A549 (cell line): ENCODE measurements around the gene HS6ST3. TPM values are rescaled to one million over a fixed set of nuclear protein-coding genes. Genes with fewer than 3 reads are reported as not detected.

Experiments
- ATAC-seq, 2 experiments: fragments of 200-7000 bp in 1 of 2; fragments of >200 bp in 1 of 2; cut with Nextera tagmentation in 1 of 2; cut with Tn5 transposase in 1 of 2; 3 replicates each; pipeline versions ENCODE4 v1.8.0 to v1.9.1; 2018 to 2020; ENCODE audit warnings: mild to moderate bottlenecking in 1 of 2, moderate library complexity in 1 of 2
- CTCF ChIA-PET: fragments of 300-600 bp; sonication (Branson Sonifier 250); formaldehyde crosslinking; extraction: SDS; loops from one replicate; lab custom pipeline; 2021; ENCODE audit warnings: antibody characterized with exemption, inconsistent platforms; lab: Yijun Ruan, JAX
- POLR2A ChIA-PET: fragments of 350-600 bp; formaldehyde crosslinking; extraction: SDS; loops from one replicate; lab custom pipeline; 2021; ENCODE audit warnings: antibody characterized with exemption, inconsistent platforms; lab: Yijun Ruan, JAX
- DNase-seq, 2 experiments: peaks; one replicate each; pipeline versions ENCODE4 v3.0.0 to v3.0.0-alpha.2; 2011 to 2016; ENCODE audit warnings: low read depth in 1 of 2, low spot score in 1 of 2
- FAIRE-seq: peaks from 2 replicates; lab custom pipeline; 2011; peaks lifted over from hg19 to GRCh38; lab: Jason Lieb, UNC
- H3K27ac ChIP-seq, 2 experiments: fragments of >200 bp; sonication (Bioruptor Twin); formaldehyde crosslinking; 3 replicates each; pipeline ENCODE4 v1.5.1; 2016 to 2017
- H3K4me1 ChIP-seq: fragments of >200 bp; sonication (Bioruptor Twin); formaldehyde crosslinking; 3 replicates; pipeline ENCODE4 v1.6.1; 2016
- H3K4me2 ChIP-seq: fragments of >200 bp; sonication (Bioruptor Twin); formaldehyde crosslinking; 3 replicates; pipeline ENCODE4 v1.6.1; 2016
- H3K4me3 ChIP-seq: fragments of >200 bp; sonication (Bioruptor Twin); formaldehyde crosslinking; 3 replicates; pipeline ENCODE4 v1.5.1; 2016
- H3K9me3 ChIP-seq: fragments of >200 bp; sonication (Bioruptor Twin); formaldehyde crosslinking; 3 replicates; pipeline ENCODE4 v1.6.1; 2016
- CEBPB ChIP-seq, 2 experiments: fragments of >200 bp in 1 of 2; sonication (Bioruptor Twin) in 1 of 2; formaldehyde crosslinking in 1 of 2; IDR thresholded peaks; 2 replicates each; pipeline ENCODE4 v1.6.1; 2012 to 2016
- CHD2 ChIP-seq: fragments of 150-350 bp; IDR thresholded peaks from 2 replicates; pipeline ENCODE4 v1.6.1; 2014; ENCODE audit warnings: low read length; ENCODE audit not compliant: partially characterized antibody
- CHD4 ChIP-seq: fragments of 200-600 bp; sonication (generic); IDR thresholded peaks from 2 replicates; pipeline ENCODE4 v1.6.1; 2016; ENCODE audit warnings: antibody characterized with exemption, mild to moderate bottlenecking, borderline replicate concordance
- EHF ChIP-seq: fragments of 250-450 bp; sonication (Bioruptor Pico); IDR thresholded peaks from 2 replicates; pipeline ENCODE4 v1.5.0; 2020; ENCODE audit warnings: mild to moderate bottlenecking
- EHMT2 ChIP-seq: fragments of 200-600 bp; sonication (generic); IDR thresholded peaks from 2 replicates; pipeline ENCODE4 v1.6.1; 2016; ENCODE audit warnings: antibody characterized with exemption, low read depth, mild to moderate bottlenecking, moderate library complexity
- ELK1 ChIP-seq: fragments of 150-350 bp; IDR thresholded peaks from 2 replicates; pipeline ENCODE4 v1.6.1; 2014; ENCODE audit warnings: low read depth, mild to moderate bottlenecking, low read length
- EP300 ChIP-seq, 2 experiments: fragments of >200 bp; sonication (Bioruptor Twin); formaldehyde crosslinking; IDR thresholded peaks; 2 replicates in 1 of 2; 3 replicates in 1 of 2; pipeline ENCODE4 v1.6.1; 2016 to 2017
- FOXS1 ChIP-seq: fragments of 250-450 bp; sonication (Bioruptor Pico); IDR thresholded peaks from 2 replicates; pipeline ENCODE4 v1.5.0; 2020; ENCODE audit warnings: mild to moderate bottlenecking, moderate library complexity
- HDAC2 ChIP-seq: fragments of 200-600 bp; sonication (generic); IDR thresholded peaks from 2 replicates; pipeline ENCODE4 v1.6.1; 2016
- HOXB13 ChIP-seq: fragments of 250-450 bp; sonication (Bioruptor Pico); IDR thresholded peaks from 2 replicates; pipeline ENCODE4 v1.5.0; 2020; ENCODE audit warnings: low read depth, mild to moderate bottlenecking, moderate library complexity
- HOXB5 ChIP-seq: fragments of 250-450 bp; sonication (Bioruptor Pico); IDR thresholded peaks from 2 replicates; pipeline ENCODE4 v1.5.0; 2020; ENCODE audit warnings: mild to moderate bottlenecking, moderate library complexity
- KDM1A ChIP-seq: fragments of 200-600 bp; sonication (generic); IDR thresholded peaks from 2 replicates; pipeline ENCODE4 v1.6.1; 2016; ENCODE audit warnings: low read depth, mild to moderate bottlenecking
- MAFK ChIP-seq: fragments of 450-650 bp; IDR thresholded peaks from 2 replicates; pipeline ENCODE4 v1.6.1; 2014; ENCODE audit not compliant: partially characterized antibody
- MAZ ChIP-seq: fragments of 150-350 bp; IDR thresholded peaks from 2 replicates; pipeline ENCODE4 v1.6.1; 2014; ENCODE audit warnings: antibody characterized with exemption, low read depth, low read length, borderline replicate concordance
- MYC ChIP-seq: IDR thresholded peaks from 2 replicates; pipeline ENCODE4 v1.6.1; 2012; ENCODE audit warnings: mild to moderate bottlenecking, inconsistent platforms, low read length, improper control_type of control experiment, borderline replicate concordance
- PHF8 ChIP-seq: fragments of 200-600 bp; sonication (generic); IDR thresholded peaks from 2 replicates; pipeline ENCODE4 v1.6.1; 2016; ENCODE audit warnings: low read depth, mild to moderate bottlenecking, antibody characterized with exemption, moderate library complexity, borderline replicate concordance
- POLR2A ChIP-seq: IDR thresholded peaks from 2 replicates; pipeline ENCODE4 v1.6.1; 2012; ENCODE audit warnings: mild to moderate bottlenecking, low read length
- RFX5 ChIP-seq: fragments of 450-650 bp; IDR thresholded peaks from 2 replicates; pipeline ENCODE4 v1.7.1; 2014; ENCODE audit warnings: antibody characterized with exemption, mild to moderate bottlenecking, moderate library complexity
- RNF2 ChIP-seq: fragments of 200-600 bp; sonication (generic); IDR thresholded peaks from 2 replicates; pipeline ENCODE4 v1.6.1; 2016; ENCODE audit warnings: low read depth, mild to moderate bottlenecking, antibody characterized with exemption, moderate library complexity, borderline replicate concordance
- SMC3 ChIP-seq: fragments of >200 bp; sonication (Bioruptor Twin); formaldehyde crosslinking; IDR thresholded peaks from 3 replicates; pipeline ENCODE4 v1.6.1; 2018; ENCODE audit warnings: inconsistent platforms
- TFCP2L1 ChIP-seq: fragments of 250-450 bp; sonication (Bioruptor Pico); IDR thresholded peaks from 2 replicates; pipeline ENCODE4 v1.5.0; 2021; ENCODE audit warnings: mild to moderate bottlenecking
- TP53 ChIP-seq: fragments of 250-450 bp; sonication (Bioruptor Pico); IDR thresholded peaks from 2 replicates; pipeline ENCODE4 v1.5.0; 2021; ENCODE audit warnings: mild to moderate bottlenecking, moderate library complexity
- ZC3H11A ChIP-seq: fragments of 450-650 bp; IDR thresholded peaks from 2 replicates; pipeline ENCODE4 v1.6.1; 2014; ENCODE audit warnings: antibody characterized with exemption, mild to moderate bottlenecking
- ZFP36 ChIP-seq: fragments of 450-650 bp; IDR thresholded peaks from 2 replicates; pipeline ENCODE4 v1.6.1; 2014; ENCODE audit warnings: borderline replicate concordance; ENCODE audit not compliant: partially characterized antibody
- ZNF302 ChIP-seq: fragments of 250-450 bp; sonication (Bioruptor Pico); IDR thresholded peaks from 2 replicates; pipeline ENCODE4 v1.9.0; 2021; ENCODE audit warnings: inconsistent platforms, mild to moderate bottlenecking, moderate library complexity
- WGBS: methylation state at CpG from one replicate; pipeline ENCODE4 v1.1.6; 2017; ENCODE audit errors: missing lambda C conversion rate; 5-methylcytosine and 5-hydroxymethylcytosine counted together
- polyA plus RNA-seq, 4 experiments: library from polyadenylated mRNA; depleted of rRNA in 3 of 4; stranded (reverse); fragments of >200 nt; fragmentation: RNase III in 1 of 4; extraction: RNeasy Plus Mini Kit Qiagen cat#74134 plus additional on column Dnase treatment in 1 of 4; gene quantifications; 2 replicates in 3 of 4; 3 replicates in 1 of 4; pipeline ENCODE4 v1.2.3, GENCODE V29; 2011 to 2017
- TF ChIP-seq, protein P1 (sequence below): IDR thresholded peaks from 2 replicates; pipeline ENCODE4 v1.6.1; 2012; ENCODE audit warnings: low read depth, borderline replicate concordance
- TF ChIP-seq, protein P2 (sequence below): IDR thresholded peaks from 2 replicates; pipeline ENCODE4 v1.6.1; 2012
- TF ChIP-seq, protein P3 (sequence below): fragments of 250-450 bp; sonication (Bioruptor Pico); IDR thresholded peaks from 2 replicates; pipeline ENCODE4 v1.5.0; 2021; ENCODE audit warnings: mild to moderate bottlenecking, moderate library complexity, borderline replicate concordance

Gene HS6ST3
- polyA plus RNA-seq, 2 of the 4 experiments (the other 2 are of a cell fraction), result not detected

DNA sequence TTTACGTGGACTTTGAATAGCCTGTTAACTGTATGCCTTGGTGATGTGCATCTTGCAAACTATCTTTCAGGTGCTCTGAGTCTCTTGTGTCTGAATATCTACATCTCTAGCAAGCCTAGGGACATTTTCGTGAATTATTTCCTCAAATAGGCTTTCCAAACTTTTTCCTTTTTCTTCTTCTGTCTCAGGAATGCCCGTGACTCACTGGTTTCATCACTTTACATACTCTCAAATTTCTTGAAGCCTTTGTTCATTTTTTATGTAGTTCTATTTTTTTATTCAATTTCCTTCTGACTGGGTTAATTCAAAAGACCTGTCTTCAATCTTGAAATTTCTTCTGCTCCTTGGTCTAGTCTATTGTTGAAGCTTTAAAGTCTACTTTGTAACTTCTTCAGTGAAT, 572.1 kb downstream of the HS6ST3 start:
- no peak for ATAC-seq

GRCh38 chr13:96667294-96668018, 577.5 kb downstream of the HS6ST3 start:
- CTCF ChIA-PET, result no interaction called here
- ATAC-seq (no peak), FAIRE-seq (no peak), DNase-seq (no peak)
- Histone ChIP-seq H3K27ac (no peak overlapping the region), H3K4me2 (no peak overlapping the region), H3K9me3 (no peaks in the 10 kb centered on the region), H3K4me3 (no peak overlapping the region), H3K4me1 (no peaks in the 10 kb centered on the region)
- under 1% methylated on average over 5 of the region's 5 CpGs for WGBS
- TF ChIP-seq EP300 (IDR thresholded peaks at IDR 0.05) (no peak), POLR2A (no peak), HOXB13 (CRISPR knock-in tag) (no peak), ELK1 (no peak), ZNF302 (CRISPR knock-in tag) (no peak), CHD4 (no peak), MYC (no peak), ZC3H11A (no peak), RNF2 (no peak), EHF (no peak), HDAC2 (no peak), RFX5 (no peak), CHD2 (no peak), CEBPB (IDR thresholded peaks at IDR 0.05) (no peak)
- TF ChIP-seq, protein P1, sequence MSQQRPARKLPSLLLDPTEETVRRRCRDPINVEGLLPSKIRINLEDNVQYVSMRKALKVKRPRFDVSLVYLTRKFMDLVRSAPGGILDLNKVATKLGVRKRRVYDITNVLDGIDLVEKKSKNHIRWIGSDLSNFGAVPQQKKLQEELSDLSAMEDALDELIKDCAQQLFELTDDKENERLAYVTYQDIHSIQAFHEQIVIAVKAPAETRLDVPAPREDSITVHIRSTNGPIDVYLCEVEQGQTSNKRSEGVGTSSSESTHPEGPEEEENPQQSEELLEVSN, result no peak
- POLR2A ChIA-PET, result no interaction called here

More for the DNA sequence above, 572.1 kb downstream of the HS6ST3 start:
- Histone ChIP-seq H3K27ac (no peak overlapping the region), H3K4me2 (no peak overlapping the region), H3K9me3 (no peaks in the 10 kb centered on the region), H3K4me1 (no peaks in the 10 kb centered on the region), H3K4me3 (no peak overlapping the region)
- POLR2A ChIA-PET, result no interaction called here
- 0% methylated on average over 3 of the region's 3 CpGs for WGBS
- FAIRE-seq (no peak), DNase-seq (no peak)
- CTCF ChIA-PET, result no interaction called here
- TF ChIP-seq POLR2A (no peak), TFCP2L1 (no peak), TP53 (CRISPR knock-in tag) (no peak)
- TF ChIP-seq, protein P2, sequence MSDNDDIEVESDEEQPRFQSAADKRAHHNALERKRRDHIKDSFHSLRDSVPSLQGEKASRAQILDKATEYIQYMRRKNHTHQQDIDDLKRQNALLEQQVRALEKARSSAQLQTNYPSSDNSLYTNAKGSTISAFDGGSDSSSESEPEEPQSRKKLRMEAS, result no peak

- no peak overlapping the region for H3K27ac ChIP-seq
- no peaks in the 10 kb centered on the region for H3K9me3 ChIP-seq
- H3K4me2 ChIP-seq, result no peak overlapping the region
- CTCF ChIA-PET, result no interaction called here
- POLR2A ChIA-PET, result no interaction called here
- no peak for ATAC-seq
- no peak for FAIRE-seq
- DNase-seq, result no peak
- no peak for TF ChIP-seq ZFP36
- no peak for TF ChIP-seq HOXB5
- no peak for TF ChIP-seq FOXS1 (CRISPR knock-in tag)
- TF ChIP-seq, all 56 proteins: peak for 0
- Histone ChIP-seq H3K4me3 (no peak overlapping the region), H3K4me1 (no peaks in the 10 kb centered on the region)
Observed at GRCh38 chr13:96671073-96671472, 581.2 kb downstream of the HS6ST3 start.

DNA sequence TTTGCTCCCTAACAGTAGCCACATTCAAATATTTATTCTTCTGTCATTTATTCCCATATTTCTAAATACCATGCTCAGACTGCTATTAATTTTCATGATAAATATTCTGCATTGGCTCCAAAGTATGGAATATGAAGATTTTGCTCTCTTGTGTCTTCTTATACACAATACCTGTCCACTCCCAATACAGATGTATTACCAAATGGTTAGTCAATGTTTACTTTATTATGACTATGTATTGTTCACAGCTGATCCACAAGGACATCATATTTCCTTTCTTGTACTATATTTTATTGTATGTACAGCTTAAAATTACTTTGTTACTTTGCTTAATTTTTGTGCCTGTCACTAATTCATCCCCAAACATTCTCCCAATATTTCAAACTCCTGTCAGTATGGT, 582.1 kb downstream of the HS6ST3 start:
- no peak for ATAC-seq
- no peak overlapping the region for H3K27ac ChIP-seq
- TF ChIP-seq ELK1 (no peak), PHF8 (no peak), EP300 (IDR thresholded peaks at IDR 0.05) (no peak), MAFK (no peak), HDAC2 (no peak), EHMT2 (no peak), SMC3 (no peak), KDM1A (no peak), MAZ (no peak), FOXS1 (CRISPR knock-in tag) (no peak)
- TF ChIP-seq, protein P3, sequence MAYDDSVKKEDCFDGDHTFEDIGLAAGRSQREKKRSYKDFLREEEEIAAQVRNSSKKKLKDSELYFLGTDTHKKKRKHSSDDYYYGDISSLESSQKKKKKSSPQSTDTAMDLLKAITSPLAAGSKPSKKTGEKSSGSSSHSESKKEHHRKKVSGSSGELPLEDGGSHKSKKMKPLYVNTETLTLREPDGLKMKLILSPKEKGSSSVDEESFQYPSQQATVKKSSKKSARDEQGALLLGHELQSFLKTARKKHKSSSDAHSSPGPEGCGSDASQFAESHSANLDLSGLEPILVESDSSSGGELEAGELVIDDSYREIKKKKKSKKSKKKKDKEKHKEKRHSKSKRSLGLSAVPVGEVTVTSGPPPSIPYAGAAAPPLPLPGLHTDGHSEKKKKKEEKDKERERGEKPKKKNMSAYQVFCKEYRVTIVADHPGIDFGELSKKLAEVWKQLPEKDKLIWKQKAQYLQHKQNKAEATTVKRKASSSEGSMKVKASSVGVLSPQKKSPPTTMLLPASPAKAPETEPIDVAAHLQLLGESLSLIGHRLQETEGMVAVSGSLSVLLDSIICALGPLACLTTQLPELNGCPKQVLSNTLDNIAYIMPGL (CRISPR knock-in tag), result no peak

More for the DNA sequence above, 582.1 kb downstream of the HS6ST3 start:
- CTCF ChIA-PET, result interaction anchor here (1.5 kb wide), 1 partner anchor 13 kb away, joined by 3 read pairs; no protein-coding TSS in a partner anchor
- Histone ChIP-seq H3K4me2 (no peak overlapping the region), H3K4me3 (no peak overlapping the region), H3K9me3 (no peaks in the 10 kb centered on the region), H3K4me1 (no peaks in the 10 kb centered on the region)
- DNase-seq (no peak), FAIRE-seq (no peak)
- POLR2A ChIA-PET, result no interaction called here
